Measurements from ENCODE around the gene APEH.
"Not testable (repeated sequence)": the region's sequence is repeated elsewhere in the genome, so short reads cannot be mapped to it uniquely, and the experiment has no call there.

Gene APEH

DNA sequence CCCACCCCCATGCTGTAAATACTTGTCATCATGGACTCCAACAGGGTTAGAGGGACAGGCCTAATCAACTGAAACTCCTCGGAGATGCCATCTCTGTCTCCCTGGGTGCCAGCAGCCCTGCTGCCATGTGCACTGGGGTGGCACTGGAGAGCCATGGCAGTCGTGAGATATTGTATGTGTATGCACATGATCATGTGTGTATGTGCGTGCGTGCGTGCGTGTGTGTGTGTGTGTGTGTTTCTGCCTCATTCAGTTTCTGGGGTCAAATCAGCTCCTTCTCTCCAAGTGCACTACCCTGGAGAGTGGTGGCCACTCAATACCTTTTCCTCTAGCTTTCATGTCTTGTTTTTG lies 3.2 kb upstream of the APEH start:
- no peak for DNase-seq

DNA sequence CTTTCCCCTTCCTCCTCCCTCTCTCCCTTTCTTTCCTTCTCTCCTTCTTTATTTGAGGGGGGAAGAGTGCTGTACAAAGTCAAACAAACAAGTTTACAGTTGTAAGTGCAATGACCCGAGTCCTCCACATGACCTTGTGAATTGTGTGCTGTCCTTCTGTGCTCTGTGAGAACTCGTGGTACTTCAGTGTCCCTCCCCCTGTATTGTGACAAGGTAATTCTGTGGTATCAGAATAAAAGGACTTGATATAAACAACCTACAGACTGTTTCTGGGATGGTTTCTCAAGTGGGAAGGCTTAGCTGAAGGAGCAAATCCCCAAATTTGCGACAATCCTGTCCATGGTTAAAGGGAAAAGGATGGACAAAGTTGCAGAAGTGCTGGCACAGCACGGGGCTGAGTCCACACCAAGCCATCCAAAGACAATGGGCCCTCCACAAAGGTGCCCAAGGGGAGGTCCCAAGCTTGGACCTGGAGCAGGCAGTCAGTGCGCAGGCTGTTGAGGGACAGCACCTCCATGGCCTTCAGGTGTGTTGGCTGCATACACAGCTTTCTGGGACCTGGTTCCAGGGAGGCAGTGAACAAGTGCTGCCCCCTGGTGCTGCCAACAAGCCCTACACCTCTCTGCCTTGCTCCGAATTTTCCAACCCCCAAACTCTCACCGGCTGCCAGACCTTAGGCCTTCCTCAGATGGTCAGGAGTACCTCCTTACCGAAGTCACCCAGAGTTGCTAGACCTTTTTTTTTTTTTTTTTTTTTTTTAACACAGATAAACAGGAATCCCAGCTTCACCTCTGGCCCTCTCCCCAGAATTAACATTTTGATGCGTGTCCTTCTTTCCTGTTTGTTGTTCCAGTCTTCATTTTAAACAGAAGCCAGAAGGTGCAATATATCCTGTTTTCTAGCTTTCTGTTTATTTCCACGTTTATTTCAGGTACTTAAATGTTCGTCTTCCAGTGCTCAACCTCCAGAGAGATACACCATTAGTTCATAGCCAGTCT lies 2.6 kb upstream of the APEH start:
- DNase-seq = no peak

- DNase-seq = no peak
These were observed 933 bp upstream of the APEH start for GRCh38 chr3:49673121-49673714.

DNA sequence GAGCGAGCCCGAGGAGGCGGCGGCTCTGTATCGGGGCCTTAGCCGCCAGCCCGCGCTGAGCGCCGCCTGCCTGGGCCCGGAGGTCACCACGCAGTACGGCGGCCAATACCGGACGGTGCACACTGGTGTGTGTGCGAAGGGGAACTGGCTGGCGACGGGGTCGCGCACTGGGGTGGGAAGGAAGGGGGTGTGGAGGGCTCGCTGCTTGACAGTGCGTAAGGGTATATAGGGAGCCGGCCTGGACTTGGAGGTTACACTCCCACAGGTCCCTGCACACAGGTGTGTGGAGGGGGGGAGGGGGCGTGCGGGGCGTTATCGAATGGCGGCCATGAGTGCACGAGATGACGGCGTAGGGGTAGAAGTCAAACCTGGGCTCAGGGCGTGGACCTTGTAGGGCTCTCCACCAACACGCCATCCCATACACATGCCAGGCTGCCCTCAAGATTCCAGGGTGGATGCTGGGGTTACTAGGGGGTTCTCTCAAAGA lies 389 bp downstream of the APEH start:
- DNase-seq = no peak

GRCh38 chr3:49675912-49676311 lies 1.8 kb downstream of the APEH start:
- DNase-seq = no peak

DNA sequence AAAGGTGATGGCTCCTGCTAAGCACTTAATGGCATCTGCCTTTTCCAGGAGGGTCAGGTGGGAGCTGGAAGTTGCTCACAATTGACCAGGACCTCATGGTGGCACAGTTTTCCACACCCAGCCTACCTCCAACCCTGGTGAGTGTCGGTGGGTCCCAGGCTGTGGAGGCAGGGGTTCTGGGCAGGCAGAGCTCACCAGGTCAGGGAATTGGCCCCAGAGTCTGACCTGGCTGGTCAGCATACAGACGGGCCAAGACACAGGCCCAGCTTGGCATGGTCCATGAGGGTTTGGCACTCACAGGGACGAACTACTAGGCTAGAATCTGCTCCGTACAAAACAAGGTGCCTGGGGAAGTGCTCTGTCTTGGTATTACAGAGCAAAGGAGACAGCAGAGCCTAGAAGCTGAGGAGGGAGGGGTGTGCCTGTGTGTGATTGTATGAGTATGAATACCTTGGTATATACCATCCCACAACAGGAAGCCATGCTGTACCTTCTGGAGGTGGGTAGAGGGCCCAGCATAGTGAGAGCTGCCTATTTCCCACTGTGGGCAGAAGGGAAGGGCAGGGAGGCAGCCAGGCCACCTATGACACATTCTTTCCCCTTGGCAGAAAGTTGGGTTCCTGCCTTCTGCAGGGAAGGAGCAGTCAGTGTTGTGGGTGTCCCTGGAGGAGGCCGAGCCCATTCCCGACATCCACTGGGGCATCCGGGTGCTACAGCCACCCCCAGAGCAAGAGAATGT lies 6.5 kb downstream of the APEH start:
- no peak for DNase-seq

GRCh38 chr3:49681232-49681522 lies 7.0 kb downstream of the APEH start:
- no peak for DNase-seq

- DNase-seq = no peak
These were observed 7.4 kb downstream of the APEH start for GRCh38 chr3:49681543-49681942.

- DNase-seq = no peak
These were observed 9.0 kb downstream of the APEH start for GRCh38 chr3:49683162-49683561.

- DNase-seq = not testable (repeated sequence)
These were observed 10.3 kb downstream of the APEH start for GRCh38 chr3:49684453-49684852.

DNA sequence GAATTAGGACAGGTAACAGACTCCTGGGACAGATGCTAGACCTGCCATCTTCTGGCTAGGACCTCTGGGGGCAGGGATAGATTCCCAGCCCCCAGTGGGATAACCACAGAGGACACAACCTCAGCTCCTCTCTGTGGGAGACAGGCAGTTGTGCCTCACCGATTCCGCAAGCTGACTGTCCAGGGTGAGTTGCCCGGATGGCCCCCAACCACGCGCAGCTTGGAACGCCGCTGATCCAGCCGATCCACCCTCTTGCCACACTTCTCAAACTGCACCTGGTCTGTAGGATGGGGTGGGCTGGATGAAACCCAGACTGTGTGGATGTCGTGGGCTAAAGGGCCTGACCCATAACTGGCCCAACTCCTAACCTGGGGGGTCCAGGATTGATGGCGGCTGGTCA lies 11.0 kb downstream of the APEH start:
- DNase-seq = not testable (repeated sequence)

- not testable (repeated sequence) for DNase-seq
These were observed 11.7 kb downstream of the APEH start for GRCh38 chr3:49685846-49686245.

DNA sequence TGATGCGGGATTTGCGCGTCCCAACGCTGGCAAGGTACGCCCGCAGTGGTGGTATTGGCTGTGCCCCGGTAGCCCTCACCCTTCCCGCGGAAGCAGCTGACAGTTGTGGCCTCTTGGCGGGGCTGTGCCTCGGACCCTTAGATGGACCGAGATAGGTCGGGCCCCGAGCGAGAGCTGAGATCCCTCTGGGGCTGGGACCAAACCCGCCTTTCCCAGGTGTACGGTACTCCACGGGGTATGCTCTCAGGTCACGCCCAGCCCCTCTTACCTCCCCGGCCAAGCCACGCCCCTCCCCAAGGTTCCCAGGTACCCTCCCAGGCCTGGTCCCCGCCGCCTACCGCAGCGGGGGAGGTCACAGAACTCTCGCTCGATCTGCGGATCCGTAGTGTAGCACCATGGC lies 12.2 kb downstream of the APEH start:
- not testable (repeated sequence) for DNase-seq

DNA sequence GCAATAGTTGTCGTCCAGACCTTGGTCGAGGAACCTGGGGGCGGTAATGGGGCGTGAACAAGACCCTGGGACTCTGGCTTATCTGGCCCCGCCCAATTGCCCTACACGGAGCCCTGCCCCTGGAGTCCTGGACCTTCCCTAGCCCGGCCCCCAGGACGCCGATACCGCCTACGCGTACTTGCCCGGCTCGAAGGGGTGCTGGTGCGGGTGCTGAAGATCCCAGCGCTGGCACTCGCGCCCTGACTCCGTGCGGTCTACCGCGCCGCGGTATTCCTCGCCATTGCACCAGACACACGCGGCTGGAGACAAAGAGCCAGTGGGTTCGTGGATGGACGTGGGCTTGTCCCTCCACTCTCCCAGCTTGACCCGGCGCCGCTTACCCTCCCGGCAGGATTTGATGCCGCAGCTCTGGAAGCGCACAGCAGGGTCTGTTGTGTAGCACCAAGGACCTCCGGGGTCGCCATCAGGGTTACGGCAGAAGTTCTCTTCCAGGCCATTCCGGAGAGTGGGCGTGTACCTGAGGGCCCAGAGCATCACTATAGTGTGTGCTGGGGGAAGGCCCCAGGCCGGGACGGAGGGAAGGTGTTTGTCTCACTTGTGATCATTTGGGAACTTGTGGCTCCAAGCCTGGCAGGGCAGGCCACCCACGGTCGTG lies 12.7 kb downstream of the APEH start:
- not testable (repeated sequence) for DNase-seq

DNA sequence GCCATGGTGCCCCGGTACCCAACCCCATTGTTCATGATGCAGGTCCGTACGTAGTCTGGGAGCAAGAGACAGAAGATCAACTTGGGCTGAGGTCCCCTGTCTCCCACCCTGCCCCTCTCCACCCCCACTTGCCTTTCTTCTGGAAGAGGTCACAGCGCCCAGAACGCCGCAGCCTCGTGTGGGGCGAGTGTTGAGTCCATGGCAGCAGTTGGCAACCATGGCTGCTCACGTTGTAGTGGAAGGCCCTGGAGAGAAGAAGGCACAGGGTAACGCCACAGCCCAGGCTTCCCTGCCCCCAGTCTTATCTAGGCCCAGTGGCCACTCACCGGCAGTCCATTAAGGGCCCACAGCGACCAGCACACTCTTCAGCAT lies 13.3 kb downstream of the APEH start:
- DNase-seq = not testable (repeated sequence)

- not testable (repeated sequence) for DNase-seq
These were observed 14.3 kb downstream of the APEH start for GRCh38 chr3:49688338-49689045.

DNA sequence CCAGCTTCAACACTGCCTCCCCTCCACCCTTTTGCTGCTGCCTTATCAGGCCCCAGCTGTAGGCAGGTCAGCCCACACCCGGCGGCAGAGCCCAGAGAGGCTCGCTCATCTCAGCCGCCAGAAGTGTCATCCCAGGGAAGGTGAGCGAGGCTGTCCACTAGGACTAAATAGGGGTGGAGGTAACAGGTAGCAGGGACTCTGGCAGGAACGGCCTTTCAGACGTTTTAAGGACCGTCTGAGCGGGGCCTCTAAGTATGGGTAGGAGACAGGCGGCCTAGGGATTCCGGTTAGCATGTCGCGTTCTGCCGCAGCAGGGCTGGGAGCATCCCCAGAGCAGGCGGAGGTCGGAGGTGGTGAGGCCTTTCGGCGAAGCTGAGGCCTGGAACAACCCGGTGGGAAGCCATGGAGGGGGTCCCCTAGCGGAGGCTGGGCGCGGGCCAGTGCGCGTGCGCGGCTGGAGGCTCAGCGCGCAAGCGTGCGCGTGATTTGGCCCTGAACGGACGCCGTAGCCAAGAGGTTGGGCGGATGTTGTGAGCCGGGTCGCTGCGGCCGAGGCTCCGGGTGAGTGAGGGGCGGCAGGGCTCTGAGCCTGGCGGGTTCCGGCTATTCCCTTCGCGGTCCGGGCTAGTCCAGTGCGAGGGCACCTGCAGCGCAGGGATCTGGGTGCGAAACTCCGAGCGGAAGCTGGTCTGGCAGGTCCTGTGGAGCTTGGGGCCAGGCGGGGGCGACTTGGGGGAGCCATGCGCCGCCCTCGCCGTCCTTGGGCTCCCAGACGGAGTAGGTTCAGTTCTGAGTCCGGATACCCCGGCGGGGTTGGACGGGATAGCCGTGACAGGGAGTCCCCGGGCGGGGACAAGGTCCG lies 15.1 kb downstream of the APEH start, which contains the start of the genes MST1 and RNF123:
MST1 (minus strand) TSS at position 429 of the 862 bp plus-strand sequence. CDS start 783 bp downstream, outside the sequence.
RNF123 (plus strand) TSS at position 512 of the 862 bp plus-strand sequence. CDS start 1,609 bp downstream, outside the sequence.
- no peak for DNase-seq

DNA sequence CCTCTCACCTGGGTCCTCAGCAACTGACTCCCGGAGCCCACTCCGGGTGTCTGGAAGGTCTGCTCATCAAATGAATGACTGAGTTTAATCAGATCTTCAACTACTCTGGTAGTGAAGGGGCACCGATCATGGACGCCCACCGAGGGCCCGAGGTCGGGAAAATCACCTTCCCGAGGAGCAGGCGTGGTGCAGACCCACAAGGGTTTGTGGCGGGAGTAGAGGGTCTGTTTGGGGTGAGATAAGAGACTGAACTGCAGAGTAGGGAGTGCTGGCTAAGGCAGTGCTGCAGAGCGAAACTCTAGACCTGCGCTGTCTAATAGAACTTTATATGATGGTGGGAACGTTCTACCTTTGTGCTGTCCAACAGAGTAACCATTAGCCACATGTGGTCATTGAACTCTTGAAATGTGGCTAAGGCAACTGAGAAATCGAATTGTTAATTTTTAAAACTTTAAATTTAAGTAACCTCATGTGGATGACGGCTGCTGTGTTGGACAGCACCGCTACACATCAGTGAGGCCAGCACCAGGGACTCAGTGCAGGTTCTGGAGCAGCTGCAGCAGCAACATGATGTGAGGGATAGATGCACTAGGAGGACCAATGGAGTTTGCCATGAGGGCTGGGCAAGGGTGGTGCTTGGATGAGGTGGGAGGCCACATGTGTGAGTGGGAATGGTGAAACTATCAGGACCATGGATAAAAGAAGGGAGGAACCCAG lies 15.9 kb downstream of the APEH start:
- DNase-seq = not testable (repeated sequence)

DNA sequence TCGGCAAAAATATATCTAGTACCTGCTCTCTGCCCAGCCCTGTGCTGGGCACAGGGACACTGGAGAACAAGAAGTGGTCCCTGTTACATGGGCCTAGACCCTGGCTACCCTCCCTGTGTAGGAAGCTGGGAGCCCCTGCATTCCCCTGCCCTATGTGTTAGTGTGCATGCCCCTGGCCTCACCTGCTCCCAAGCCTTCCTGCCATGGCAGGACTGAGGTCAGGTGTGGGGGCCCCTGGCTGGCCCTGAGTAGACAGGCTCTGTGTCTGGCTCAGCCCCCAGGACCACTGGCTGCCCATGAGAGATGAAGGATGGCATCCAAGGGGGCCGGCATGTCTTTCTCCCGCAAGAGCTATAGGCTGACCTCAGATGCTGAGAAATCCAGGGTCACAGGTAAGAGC lies 16.7 kb downstream of the APEH start:
- not testable (repeated sequence) for DNase-seq

DNA sequence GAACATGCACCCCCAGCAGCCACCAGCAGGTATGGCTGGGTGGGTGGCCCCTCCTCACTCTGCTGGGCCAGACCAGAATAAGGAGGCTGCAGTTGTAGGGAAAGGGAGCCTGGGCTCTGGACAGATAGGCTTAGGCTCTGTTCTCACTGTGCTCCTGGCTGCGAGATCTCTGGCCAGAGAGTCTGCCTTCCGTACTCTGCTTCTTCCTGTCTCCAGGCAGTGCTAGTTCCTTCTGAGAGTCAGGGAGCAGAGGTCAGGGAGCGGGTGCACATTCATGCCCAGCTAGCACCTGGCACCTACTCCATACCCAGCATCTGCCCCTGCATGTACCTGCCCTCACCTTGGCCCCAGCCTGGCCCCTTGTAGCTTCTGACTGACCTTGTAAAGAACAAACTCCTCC lies 17.3 kb downstream of the APEH start:
- DNase-seq = not testable (repeated sequence)
